GM21825 (cell line): ENCODE results near the gene ATAD3C.
"Not testable (repeated sequence)": the region's sequence is repeated elsewhere in the genome, so short reads cannot be mapped to it uniquely, and the experiment has no call there.

Experiments
- ATAC-seq: cut with Tn5 transposase; IDR thresholded peaks from one replicate; pipeline ENCODE4 v1.9.1; 2021; ENCODE audit warnings: mild to moderate bottlenecking, moderate library complexity; ENCODE audit not compliant: unreplicated experiment

ATAD3C gene

GRCh38 chr1:1440262-1441001 lies 9.1 kb upstream of the ATAD3C start:
- no peak for ATAC-seq

GRCh38 chr1:1441002-1441888 lies 8.2 kb upstream of the ATAD3C start:
- no peak for ATAC-seq

GRCh38 chr1:1442069-1442770 lies 7.3 kb upstream of the ATAD3C start:
- no peak for ATAC-seq

- ATAC-seq: not testable (repeated sequence)
Observed at GRCh38 chr1:1446631-1447030, 2.9 kb upstream of the ATAD3C start.

- ATAC-seq: not testable (repeated sequence)
Observed at GRCh38 chr1:1450616-1451015, 1.1 kb downstream of the ATAD3C start.

GRCh38 chr1:1451696-1452364 lies 2.3 kb downstream of the ATAD3C start:
- ATAC-seq: no peak

GRCh38 chr1:1452365-1452739 lies 2.9 kb downstream of the ATAD3C start:
- not testable (repeated sequence) for ATAC-seq

GRCh38 chr1:1452882-1453281 lies 3.4 kb downstream of the ATAD3C start:
- ATAC-seq: no peak

GRCh38 chr1:1454286-1455056 lies 5.0 kb downstream of the ATAD3C start:
- not testable (repeated sequence) for ATAC-seq

- no peak for ATAC-seq
Observed at GRCh38 chr1:1455366-1455884, 5.9 kb downstream of the ATAD3C start.

- ATAC-seq: not testable (repeated sequence)
Observed at GRCh38 chr1:1455934-1456333, 6.4 kb downstream of the ATAD3C start.

- not testable (repeated sequence) for ATAC-seq
Observed at GRCh38 chr1:1456683-1457255, 7.3 kb downstream of the ATAD3C start.

- ATAC-seq: not testable (repeated sequence)
Observed at GRCh38 chr1:1459156-1459555, 9.7 kb downstream of the ATAD3C start.

- ATAC-seq: not testable (repeated sequence)
Observed at GRCh38 chr1:1459711-1460110, 10.2 kb downstream of the ATAD3C start.

- ATAC-seq: no peak
Observed at GRCh38 chr1:1460540-1461130, 11.1 kb downstream of the ATAD3C start.

GRCh38 chr1:1461721-1462317 lies 12.3 kb downstream of the ATAD3C start:
- ATAC-seq: no peak

GRCh38 chr1:1462318-1462966 lies 13.0 kb downstream of the ATAD3C start:
- ATAC-seq: no peak

GRCh38 chr1:1463312-1463711 lies 13.8 kb downstream of the ATAD3C start:
- ATAC-seq: no peak
